NCI-H2081 treated with DMSO at 0.1 percent for 48 hours (cell line): ENCODE measurements around the gene GDF7.

Experiments
- DNase-seq: peaks from one replicate; lab custom pipeline; 2025; lab: John Stamatoyannopoulos, UW

GDF7 gene

GRCh38 chr2:20674974-20675679, 8.2 kb downstream of the GDF7 start:
- no peak for DNase-seq

- no peak for DNase-seq
Observed at GRCh38 chr2:20675701-20676352, 8.9 kb downstream of the GDF7 start.

GRCh38 chr2:20676353-20677215, 9.6 kb downstream of the GDF7 start:
- DNase-seq: no peak

- no peak for DNase-seq
Observed at GRCh38 chr2:20677301-20678085, 10.5 kb downstream of the GDF7 start.

GRCh38 chr2:20678086-20678395, 11.1 kb downstream of the GDF7 start:
- DNase-seq: no peak

GRCh38 chr2:20678780-20679179, 11.8 kb downstream of the GDF7 start:
- DNase-seq: no peak

GRCh38 chr2:20680744-20681375, 13.9 kb downstream of the GDF7 start:
- DNase-seq: no peak

- DNase-seq: no peak
Observed at GRCh38 chr2:20682167-20682920, 15.4 kb downstream of the GDF7 start.

- DNase-seq: no peak
Observed at GRCh38 chr2:20684581-20685063, 17.7 kb downstream of the GDF7 start.

- no peak for DNase-seq
Observed at GRCh38 chr2:20687260-20687832, 20.4 kb downstream of the GDF7 start.

- no peak for DNase-seq
Observed at GRCh38 chr2:20689428-20690264, 22.7 kb downstream of the GDF7 start.

GRCh38 chr2:20691076-20691734, 24.3 kb downstream of the GDF7 start:
- DNase-seq: no peak

GRCh38 chr2:20692081-20692480, 25.1 kb downstream of the GDF7 start:
- DNase-seq: no peak

GRCh38 chr2:20693317-20693716, 26.4 kb downstream of the GDF7 start:
- DNase-seq: no peak

GRCh38 chr2:20696366-20696765, 29.4 kb downstream of the GDF7 start:
- no peak for DNase-seq

- no peak for DNase-seq
Observed at GRCh38 chr2:20697322-20697934, 30.5 kb downstream of the GDF7 start.

- DNase-seq: no peak
Observed at GRCh38 chr2:20698916-20699613, 32.1 kb downstream of the GDF7 start.

- no peak for DNase-seq
Observed at GRCh38 chr2:20702563-20702962, 35.6 kb downstream of the GDF7 start.
